AG08396 (cell line): ENCODE data around the gene DDX54.
"Not testable (repeated sequence)": the region's sequence is repeated elsewhere in the genome, so short reads cannot be mapped to it uniquely, and the experiment has no call there.

Source experiments
- DNase-seq: peaks from one replicate; pipeline ENCODE4 v3.0.0; 2012; ENCODE audit warnings: low spot score, mixed read lengths

Gene DDX54

GRCh38 chr12:113119980-113120669 is 65.2 kb downstream of the DDX54 start:
- DNase-seq = no peak

- no peak for DNase-seq
Measured at GRCh38 chr12:113118142-113118541, 67.1 kb downstream of the DDX54 start.

- DNase-seq = not testable (repeated sequence)
Measured at GRCh38 chr12:113117684-113118083, 67.6 kb downstream of the DDX54 start.

- DNase-seq = no peak
Measured at GRCh38 chr12:113116875-113117274, 68.4 kb downstream of the DDX54 start.

- no peak for DNase-seq
Measured at GRCh38 chr12:113115455-113116126, 69.7 kb downstream of the DDX54 start.

GRCh38 chr12:113114447-113115178 is 70.7 kb downstream of the DDX54 start:
- DNase-seq = no peak

- DNase-seq = no peak
Measured at GRCh38 chr12:113113397-113113796, 71.9 kb downstream of the DDX54 start.

GRCh38 chr12:113112043-113112899 is 73.0 kb downstream of the DDX54 start:
- DNase-seq = no peak

GRCh38 chr12:113111247-113111646 is 74.0 kb downstream of the DDX54 start:
- no peak for DNase-seq

GRCh38 chr12:113109872-113110599 is 75.2 kb downstream of the DDX54 start:
- no peak for DNase-seq

GRCh38 chr12:113109360-113109759 is 75.9 kb downstream of the DDX54 start:
- no peak for DNase-seq

- DNase-seq = no peak
Measured at GRCh38 chr12:113108308-113108707, 77.0 kb downstream of the DDX54 start.
